Loucy (cell line): Measurements from ENCODE around the gene GNA12.

ENCODE experiments used
- H2AFZ ChIP-seq: fragments of 200-600 bp; sonication (generic); 2 replicates; pipeline ENCODE4 v1.6.0; 2016; ENCODE audit warnings: antibody characterized with exemption, mild to moderate bottlenecking, low read length, moderate library complexity
- H3F3A ChIP-seq: fragments of 200-600 bp; 2 replicates; pipeline ENCODE4 v1.6.0; 2016; ENCODE audit warnings: antibody characterized with exemption, low read depth, mild to moderate bottlenecking
- H3K27me3 ChIP-seq: fragments of 200-600 bp; sonication (generic); 2 replicates; pipeline ENCODE4 v1.6.1; 2014; ENCODE audit warnings: low read length, mild to moderate bottlenecking; ENCODE audit not compliant: insufficient read depth, poor library complexity, severe bottlenecking
- H3K36me3 ChIP-seq: fragments of 200-600 bp; sonication (generic); 2 replicates; pipeline ENCODE4 v1.6.1; 2016; ENCODE audit warnings: low read length; ENCODE audit not compliant: insufficient read depth
- H3K4me1 ChIP-seq: fragments of 200-600 bp; sonication (generic); 2 replicates; pipeline ENCODE4 v1.5.1; 2014; ENCODE audit warnings: low read length, mild to moderate bottlenecking; ENCODE audit not compliant: insufficient read depth, poor library complexity, severe bottlenecking
- H3K4me2 ChIP-seq: fragments of 200-600 bp; sonication (generic); 2 replicates; pipeline ENCODE4 v1.6.0; 2014; ENCODE audit warnings: antibody characterized with exemption, low read length, low read depth, mild to moderate bottlenecking; ENCODE audit not compliant: poor library complexity, severe bottlenecking
- H3K4me3 ChIP-seq: fragments of 200-600 bp; sonication (generic); 2 replicates; pipeline ENCODE4 v1.5.1; 2014; ENCODE audit warnings: low read length, mild to moderate bottlenecking, mixed read lengths; ENCODE audit not compliant: poor library complexity, severe bottlenecking
- H3K79me2 ChIP-seq: fragments of 200-600 bp; sonication (generic); 2 replicates; pipeline ENCODE4 v1.6.1; 2014; ENCODE audit warnings: low read length; ENCODE audit not compliant: insufficient read depth
- H3K9ac ChIP-seq: fragments of 200-600 bp; sonication (generic); 2 replicates; pipeline ENCODE4 v1.6.0; 2014; ENCODE audit warnings: mild to moderate bottlenecking, low read depth, low read length, moderate library complexity; ENCODE audit not compliant: poor library complexity, severe bottlenecking
- H3K9me2 ChIP-seq: fragments of 200-600 bp; sonication (generic); replicated peaks from 2 replicates; pipeline ENCODE4 v1.6.1; 2016; ENCODE audit warnings: low read depth, low read length, mixed read lengths
- H3K9me3 ChIP-seq: fragments of 200-600 bp; sonication (generic); 2 replicates; pipeline ENCODE4 v1.6.1; 2014; ENCODE audit warnings: mild to moderate bottlenecking, antibody characterized with exemption, low read length, low read depth; ENCODE audit not compliant: insufficient read depth
- H4K20me1 ChIP-seq: fragments of 200-600 bp; sonication (generic); 2 replicates; pipeline ENCODE4 v1.6.0; 2014; ENCODE audit warnings: antibody characterized with exemption, low read length, mild to moderate bottlenecking; ENCODE audit not compliant: insufficient read depth, poor library complexity, severe bottlenecking
- CTCF ChIP-seq: fragments of 200-600 bp; sonication (generic); conservative IDR thresholded peaks from 2 replicates; pipeline ENCODE4 v1.5.1; 2014; ENCODE audit warnings: mild to moderate bottlenecking, antibody characterized with exemption, low read length
- EZH2phosphoT487 ChIP-seq: fragments of 200-600 bp; IDR thresholded peaks from 2 replicates; pipeline ENCODE4 v1.6.1; 2018; ENCODE audit warnings: antibody characterized with exemption, mild to moderate bottlenecking, moderate library complexity, borderline replicate concordance

The GNA12 gene

GRCh38 chr7:2844153-2845033 lies at the start of gene GNA12:
TSS of gene GNA12 (minus strand) at chr7:2844308. CDS start at chr7:2844161, 147 bp downstream.
- peak within 1 kb of the TSS; percentile 83 for H3K4me3 ChIP-seq
- H3K27me3 ChIP-seq = no peaks in the 10 kb centered on the region
- 0 out of 2 replicates have a peak, but pooled peaks cover 4% of the 10 kb centered on the region for H3F3A ChIP-seq
- peak within 1 kb of the TSS; percentile 88 for H2AFZ ChIP-seq
- H4K20me1 ChIP-seq = peaks cover 21% of the 10 kb centered on the region
- H3K79me2 ChIP-seq = peaks cover 45% of the 10 kb centered on the region
- peak within 1 kb of the TSS; percentile 77 for H3K9ac ChIP-seq
- H3K36me3 ChIP-seq = no peaks in the 10 kb centered on the region
- TF ChIP-seq CTCF (no peak), EZH2phosphoT487 (no peak)
- H3K4me2 ChIP-seq = peak within 1 kb of the TSS; percentile 90
- H3K9me3 ChIP-seq = no peaks in the 10 kb centered on the region
- H3K9me2 ChIP-seq = no peaks in the 10 kb centered on the region
- peaks cover 43% of the 10 kb centered on the region for H3K4me1 ChIP-seq

- no peak overlapping the region for H3K4me3 ChIP-seq
- H2AFZ ChIP-seq = no peak overlapping the region
- peak overlapping the region; percentile 38 for H3K9ac ChIP-seq
Observed at GRCh38 chr7:2893411-2893861, 49.3 kb upstream of the GNA12 start.

GRCh38 chr7:2892549-2892948 lies 48.4 kb upstream of the GNA12 start:
- Histone ChIP-seq H3K9me2 (no peaks in the 10 kb centered on the region), H3K27me3 (no peaks in the 10 kb centered on the region), H4K20me1 (no peaks in the 10 kb centered on the region), H3F3A (no peaks in the 10 kb centered on the region), H3K36me3 (no peaks in the 10 kb centered on the region), H3K4me3 (no peak overlapping the region), H2AFZ (no peak overlapping the region), H3K4me1 (peaks cover 20% of the 10 kb centered on the region), H3K4me2 (no peak overlapping the region), H3K79me2 (no peaks in the 10 kb centered on the region), H3K9ac (no peak overlapping the region), H3K9me3 (no peaks in the 10 kb centered on the region)
- TF ChIP-seq CTCF = no peak
- no peak for TF ChIP-seq EZH2phosphoT487

More at GRCh38 chr7:2893411-2893861, 49.3 kb upstream of the GNA12 start:
- peak overlapping the region; percentile 70 for H3K4me2 ChIP-seq
- H3K36me3 ChIP-seq = no peaks in the 10 kb centered on the region
- no peaks in the 10 kb centered on the region for H3K9me3 ChIP-seq
- TF ChIP-seq CTCF (no peak), EZH2phosphoT487 (no peak)
- H4K20me1 ChIP-seq = no peaks in the 10 kb centered on the region
- H3K27me3 ChIP-seq = no peaks in the 10 kb centered on the region
- no peaks in the 10 kb centered on the region for H3F3A ChIP-seq
- H3K79me2 ChIP-seq = no peaks in the 10 kb centered on the region
- no peaks in the 10 kb centered on the region for H3K9me2 ChIP-seq
- H3K4me1 ChIP-seq = peaks cover 20% of the 10 kb centered on the region
